HG03520 (cell line): ENCODE results near the gene CDIPT.

Experiments
- ATAC-seq: cut with Tn5 transposase; IDR thresholded peaks from one replicate; pipeline ENCODE4 v1.9.1; 2021; ENCODE audit warnings: mild to moderate bottlenecking, moderate library complexity; ENCODE audit not compliant: unreplicated experiment

The CDIPT gene

DNA sequence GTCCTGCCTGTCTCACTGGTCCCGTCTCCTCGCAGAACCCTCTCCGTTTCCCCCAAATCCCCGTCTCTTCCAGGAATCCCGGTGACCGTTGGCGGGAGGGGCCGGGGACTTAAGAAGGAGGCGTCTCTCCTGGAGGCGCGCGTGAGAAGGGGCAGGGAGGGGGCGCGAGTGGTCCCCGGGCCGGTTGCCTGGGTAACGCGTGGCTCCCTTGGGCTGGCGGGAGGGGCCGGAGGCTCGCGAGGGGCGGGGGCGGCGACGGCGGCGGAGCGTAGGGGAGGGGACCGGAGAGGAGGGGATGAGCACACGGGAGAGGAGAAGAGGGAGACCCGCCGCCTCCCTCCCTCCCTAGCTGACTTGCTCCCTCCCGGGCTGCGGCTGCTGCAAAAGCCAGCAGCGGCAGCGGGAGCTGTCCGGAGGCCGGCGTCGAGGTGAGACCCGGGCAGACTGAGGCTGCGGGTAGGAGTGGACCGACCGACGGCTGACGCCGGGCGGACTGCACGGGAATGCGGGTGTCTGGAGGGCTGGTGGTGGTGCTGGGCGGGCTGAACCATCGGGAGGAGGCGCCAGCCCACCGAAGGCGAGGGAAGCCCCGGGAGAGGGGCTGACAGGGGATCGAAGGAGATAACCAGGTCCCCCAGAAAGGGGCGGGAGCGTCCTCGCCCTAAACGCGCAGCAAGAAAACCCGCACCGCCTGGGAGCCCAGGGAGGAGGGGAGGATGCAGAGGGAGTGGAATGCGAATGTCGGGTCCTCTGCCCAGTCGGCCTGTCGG, 50.9 kb downstream of the CDIPT start, which contains the start of gene PRRT2:
PRRT2 (plus strand) TSS at position 298 of the 770 bp plus-strand sequence. CDS start 862 bp downstream, outside the sequence.
- ATAC-seq = no peak

GRCh38 chr16:29811170-29811895, 51.7 kb downstream of the CDIPT start:
- no peak for ATAC-seq

DNA sequence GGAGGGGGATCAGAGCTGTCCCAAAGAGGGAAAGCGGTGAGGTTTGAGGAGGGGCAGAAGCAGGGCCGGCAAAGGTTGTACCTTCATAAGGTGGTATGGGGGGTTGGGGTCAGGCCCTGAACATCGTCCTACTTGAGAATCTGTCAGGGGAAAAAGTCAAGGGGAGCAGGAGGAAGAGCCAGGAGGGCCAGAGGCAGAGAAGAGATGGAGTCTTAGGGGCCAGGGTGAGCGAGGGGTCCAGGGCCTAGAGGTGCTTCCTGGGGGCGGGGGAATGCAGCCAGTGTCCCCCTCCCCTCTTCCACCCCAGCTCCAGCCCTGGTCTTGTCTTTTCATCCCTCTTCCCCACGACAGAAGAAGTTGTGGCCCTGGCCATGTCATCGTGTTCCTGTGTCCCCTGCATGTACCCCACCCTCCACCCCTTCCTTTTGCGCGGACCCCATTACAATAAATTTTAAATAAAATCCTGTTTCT, 52.3 kb downstream of the CDIPT start:
- no peak for ATAC-seq

GRCh38 chr16:29809850-29810698, 53.0 kb downstream of the CDIPT start:
- ATAC-seq = no peak

GRCh38 chr16:29809031-29809747, 53.8 kb downstream of the CDIPT start:
- no peak for ATAC-seq
